BE2C (cell line): Measurements from ENCODE around the gene KLF13.

Experiments
- DNase-seq: peaks from one replicate; pipeline ENCODE4 v3.0.0-alpha.2; 2020
- H3K27me3 ChIP-seq: fragments of 250-450 bp; sonication (Bioruptor Pico); 2 replicates; pipeline ENCODE4 v1.5.1; 2020; ENCODE audit warnings: mild to moderate bottlenecking
- H3K36me3 ChIP-seq: fragments of 250-450 bp; sonication (Bioruptor Pico); 2 replicates; pipeline ENCODE4 v1.5.1; 2020; ENCODE audit warnings: mild to moderate bottlenecking
- H3K4me1 ChIP-seq: fragments of 250-450 bp; sonication (Bioruptor Pico); 2 replicates; pipeline ENCODE4 v1.5.1; 2020
- H3K4me3 ChIP-seq: 2 replicates; pipeline ENCODE4 v1.5.1; 2011; ENCODE audit warnings: low read depth, low read length
- H3K9me3 ChIP-seq: fragments of 250-450 bp; sonication (Bioruptor Pico); 2 replicates; pipeline ENCODE4 v1.5.1; 2020
- TF ChIP-seq, protein P1 (sequence below): IDR thresholded peaks from 2 replicates; pipeline ENCODE4 v1.5.1; 2012; ENCODE audit warnings: mild to moderate bottlenecking, low read depth, low read length

KLF13 gene

DNA sequence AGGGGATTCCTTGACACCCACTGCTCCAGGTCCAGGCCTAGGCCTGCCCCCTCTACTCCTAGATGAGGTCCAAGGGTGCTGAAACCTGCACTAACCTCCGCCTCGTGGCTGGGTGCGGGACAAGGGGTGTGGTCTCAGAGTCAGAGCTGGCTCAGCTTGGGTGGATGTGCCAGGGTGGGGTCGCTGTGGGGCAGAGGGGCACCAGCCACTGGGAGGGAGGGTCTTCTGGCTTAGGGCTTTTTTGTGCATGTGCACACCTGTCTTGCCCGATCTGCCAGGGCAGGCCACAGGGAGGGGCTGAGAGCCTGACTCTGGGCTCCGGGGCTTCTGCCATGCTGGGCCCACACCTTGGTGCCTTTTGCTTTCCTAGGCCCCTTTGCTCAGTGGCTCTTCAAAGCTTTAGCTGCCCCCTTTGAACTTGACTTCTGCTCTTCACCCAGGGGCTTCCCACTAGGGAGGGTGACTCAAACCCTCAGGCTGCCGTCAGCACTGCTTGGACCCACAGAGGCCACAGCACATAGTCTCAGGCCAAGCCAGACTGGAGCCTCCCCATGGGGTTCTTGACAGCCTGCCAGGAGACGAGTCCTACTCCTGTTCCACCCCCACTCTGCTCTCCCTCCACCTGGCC, 73.0 kb downstream of the KLF13 start:
- H3K27me3 ChIP-seq: no peaks in the 10 kb centered on the region
- TF ChIP-seq, protein P1, sequence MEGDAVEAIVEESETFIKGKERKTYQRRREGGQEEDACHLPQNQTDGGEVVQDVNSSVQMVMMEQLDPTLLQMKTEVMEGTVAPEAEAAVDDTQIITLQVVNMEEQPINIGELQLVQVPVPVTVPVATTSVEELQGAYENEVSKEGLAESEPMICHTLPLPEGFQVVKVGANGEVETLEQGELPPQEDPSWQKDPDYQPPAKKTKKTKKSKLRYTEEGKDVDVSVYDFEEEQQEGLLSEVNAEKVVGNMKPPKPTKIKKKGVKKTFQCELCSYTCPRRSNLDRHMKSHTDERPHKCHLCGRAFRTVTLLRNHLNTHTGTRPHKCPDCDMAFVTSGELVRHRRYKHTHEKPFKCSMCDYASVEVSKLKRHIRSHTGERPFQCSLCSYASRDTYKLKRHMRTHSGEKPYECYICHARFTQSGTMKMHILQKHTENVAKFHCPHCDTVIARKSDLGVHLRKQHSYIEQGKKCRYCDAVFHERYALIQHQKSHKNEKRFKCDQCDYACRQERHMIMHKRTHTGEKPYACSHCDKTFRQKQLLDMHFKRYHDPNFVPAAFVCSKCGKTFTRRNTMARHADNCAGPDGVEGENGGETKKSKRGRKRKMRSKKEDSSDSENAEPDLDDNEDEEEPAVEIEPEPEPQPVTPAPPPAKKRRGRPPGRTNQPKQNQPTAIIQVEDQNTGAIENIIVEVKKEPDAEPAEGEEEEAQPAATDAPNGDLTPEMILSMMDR: no peak
- peaks cover 55% of the 10 kb centered on the region for H3K4me1 ChIP-seq
- H3K4me3 ChIP-seq: no peak overlapping the region
- H3K9me3 ChIP-seq: no peaks in the 10 kb centered on the region
- no peaks in the 10 kb centered on the region for H3K36me3 ChIP-seq
- DNase-seq: no peak

DNA sequence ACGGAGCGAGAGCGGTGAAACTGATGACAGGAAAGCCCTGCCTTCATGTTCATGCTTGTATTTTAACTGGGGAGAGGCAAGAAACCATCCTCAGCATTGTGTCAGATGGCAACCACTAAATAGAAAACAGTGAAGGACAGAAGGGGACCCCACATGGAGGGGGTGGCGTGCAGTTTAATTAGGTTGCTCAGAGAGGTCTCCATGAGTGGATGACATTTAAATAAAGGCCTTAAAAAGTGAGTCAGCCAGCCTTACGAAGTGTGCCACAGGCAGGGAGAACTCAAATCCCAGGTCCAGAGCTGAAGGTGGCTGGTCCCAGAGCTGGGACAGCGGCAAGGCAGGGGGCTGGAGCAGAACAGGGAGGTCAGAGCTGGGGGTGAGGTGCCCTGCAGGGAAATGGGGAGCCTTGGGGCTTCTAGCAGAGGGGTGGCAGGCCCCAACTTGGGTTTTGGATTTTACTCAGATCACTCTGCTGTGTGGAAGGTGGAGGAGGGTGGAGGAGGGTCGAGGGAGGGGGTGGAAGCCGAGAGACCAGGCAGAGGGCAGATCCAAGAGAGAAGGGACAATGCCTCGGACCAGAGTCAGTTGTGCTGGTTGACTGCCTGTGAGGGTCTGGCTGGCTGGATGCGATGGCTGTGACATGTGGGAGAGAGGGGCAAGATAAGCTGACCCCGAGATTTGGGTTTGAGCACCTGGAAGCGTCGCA, 73.7 kb downstream of the KLF13 start:
- TF ChIP-seq, protein P1: no peak
- Histone ChIP-seq H3K9me3 (no peaks in the 10 kb centered on the region), H3K27me3 (no peaks in the 10 kb centered on the region), H3K36me3 (no peaks in the 10 kb centered on the region), H3K4me1 (peaks cover 55% of the 10 kb centered on the region), H3K4me3 (no peak overlapping the region)
- DNase-seq: no peak

DNA sequence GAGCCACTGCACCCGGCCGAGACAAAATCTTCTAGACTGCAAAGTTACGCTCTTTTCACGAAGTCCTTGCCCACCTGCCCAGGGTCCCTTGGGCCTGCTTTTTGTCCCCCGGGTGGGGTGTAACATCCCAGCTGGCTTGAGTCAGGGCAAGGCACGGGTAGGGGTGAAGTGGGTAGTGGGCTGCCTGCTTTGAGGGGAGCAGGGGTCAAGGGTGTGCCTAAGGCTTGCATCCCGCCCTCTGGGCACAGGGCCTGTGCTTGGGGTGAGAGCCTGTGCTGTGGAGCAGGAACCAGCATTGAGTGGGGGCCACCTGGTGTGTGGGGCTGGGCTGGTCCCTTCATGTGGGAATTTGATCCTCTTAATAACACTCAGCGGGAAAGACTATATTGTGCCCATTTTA, 74.6 kb downstream of the KLF13 start:
- Histone ChIP-seq H3K36me3 (no peaks in the 10 kb centered on the region), H3K4me1 (peaks cover 49% of the 10 kb centered on the region), H3K4me3 (no peak overlapping the region), H3K27me3 (no peaks in the 10 kb centered on the region), H3K9me3 (no peaks in the 10 kb centered on the region)
- TF ChIP-seq, protein P1: no peak
- DNase-seq: no peak

DNA sequence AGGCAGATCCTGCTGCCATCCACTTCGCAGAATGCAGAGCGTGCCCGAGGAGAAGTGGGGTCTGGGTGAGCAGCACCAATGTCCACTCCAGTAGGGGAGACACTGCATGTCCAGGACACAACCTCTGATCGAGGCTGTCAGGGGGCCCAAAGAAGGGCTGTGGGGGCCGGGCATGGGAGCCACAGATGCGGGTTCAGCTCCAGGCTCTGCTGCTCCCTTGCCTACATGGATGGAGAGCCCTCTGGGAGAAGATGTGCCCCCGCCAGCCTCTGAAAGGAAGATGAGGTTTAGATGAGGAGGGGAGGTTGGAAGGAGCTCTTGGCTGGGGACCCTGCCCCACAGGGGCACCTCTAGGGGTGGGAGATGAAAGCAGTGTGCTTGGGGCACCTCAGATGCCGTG, 75.4 kb downstream of the KLF13 start:
- H3K36me3 ChIP-seq: no peaks in the 10 kb centered on the region
- peaks cover 43% of the 10 kb centered on the region for H3K4me1 ChIP-seq
- DNase-seq: no peak
- H3K27me3 ChIP-seq: no peaks in the 10 kb centered on the region
- peak overlapping the region; percentile 4; the same call in 1 of the 2 replicates for H3K4me3 ChIP-seq
- no peaks in the 10 kb centered on the region for H3K9me3 ChIP-seq
- TF ChIP-seq, protein P1: no peak

DNA sequence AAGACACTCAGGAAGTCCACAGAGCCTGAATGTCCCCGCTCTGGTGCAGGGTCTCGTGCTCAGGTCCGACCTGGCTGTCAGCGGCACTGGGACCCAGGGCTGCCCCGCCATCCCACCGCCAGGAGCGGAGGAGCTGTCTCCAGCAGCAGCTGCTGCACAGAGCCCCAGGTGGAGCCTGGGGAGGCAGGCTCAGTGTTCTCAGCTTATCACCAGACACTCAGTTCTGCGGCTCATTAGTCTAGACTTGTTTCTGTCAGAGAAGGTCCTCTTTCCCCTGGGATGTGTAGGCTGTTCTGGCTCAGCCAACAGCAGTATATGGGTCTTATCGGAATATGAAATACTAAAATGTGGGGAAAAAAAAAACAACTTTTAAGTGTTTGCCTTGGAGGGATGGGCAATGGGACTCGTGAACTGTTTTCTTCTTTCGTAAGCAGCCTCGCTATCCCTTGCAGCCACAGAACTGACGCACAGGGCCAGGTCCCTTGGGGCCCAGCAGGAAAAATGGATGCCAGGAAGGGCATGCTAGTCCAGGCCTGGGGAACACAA, 75.9 kb downstream of the KLF13 start:
- Histone ChIP-seq H3K4me1 (peaks cover 43% of the 10 kb centered on the region), H3K36me3 (no peaks in the 10 kb centered on the region), H3K4me3 (peak overlapping the region; percentile 4; the same call in 1 of the 2 replicates), H3K27me3 (no peaks in the 10 kb centered on the region), H3K9me3 (no peaks in the 10 kb centered on the region)
- TF ChIP-seq, protein P1: peak; percentile 34
- DNase-seq: peak; percentile 95

DNA sequence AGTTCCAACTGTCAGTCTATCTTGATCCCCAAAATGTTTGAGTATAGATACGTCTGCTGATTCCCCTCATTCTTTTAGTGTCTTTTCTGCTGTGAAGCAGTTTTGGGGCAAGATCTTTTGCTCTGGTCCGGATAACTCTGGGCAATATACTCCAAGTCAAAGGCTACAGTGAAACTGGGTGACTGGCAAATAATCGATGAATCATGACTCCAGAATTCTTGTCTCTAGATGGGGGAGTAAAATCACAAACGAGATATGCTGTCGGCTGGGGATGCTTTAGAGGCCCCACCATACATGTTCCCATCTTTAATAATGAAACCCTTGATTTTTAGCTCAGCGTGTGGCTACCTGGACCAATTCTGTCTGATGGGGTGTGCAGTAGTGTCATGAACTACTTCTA, 76.5 kb downstream of the KLF13 start:
- peaks cover 43% of the 10 kb centered on the region for H3K4me1 ChIP-seq
- 0 out of 2 replicates have a peak, but pooled peaks cover under 1% of the 10 kb centered on the region for H3K9me3 ChIP-seq
- no peaks in the 10 kb centered on the region for H3K36me3 ChIP-seq
- H3K27me3 ChIP-seq: no peaks in the 10 kb centered on the region
- TF ChIP-seq, protein P1: no peak
- H3K4me3 ChIP-seq: 0 out of 2 replicates have a peak overlapping the region, but pooled peaks have one; percentile 1
- DNase-seq: no peak
